DOHH2 (cell line): ENCODE results near the gene TEX261.
"Not testable (repeated sequence)": the region's sequence is repeated elsewhere in the genome, so short reads cannot be mapped to it uniquely, and the experiment has no call there.

Experiments
- EZH2phosphoT487 ChIP-seq: fragments of 200-600 bp; sonication (generic); IDR thresholded peaks from 2 replicates; pipeline ENCODE4 v1.6.1; 2017; ENCODE audit warnings: borderline replicate concordance, mild to moderate bottlenecking, antibody characterized with exemption, low read length, moderate library complexity, mixed read lengths
- TF ChIP-seq, protein P1 (sequence below): fragments of 200-600 bp; sonication (generic); IDR thresholded peaks from one replicate; pipeline ENCODE4 v1.5.1; 2014; ENCODE audit warnings: antibody characterized with exemption, mild to moderate bottlenecking, low read depth, low read length; ENCODE audit not compliant: poor library complexity, severe bottlenecking

- TF ChIP-seq, protein P1, sequence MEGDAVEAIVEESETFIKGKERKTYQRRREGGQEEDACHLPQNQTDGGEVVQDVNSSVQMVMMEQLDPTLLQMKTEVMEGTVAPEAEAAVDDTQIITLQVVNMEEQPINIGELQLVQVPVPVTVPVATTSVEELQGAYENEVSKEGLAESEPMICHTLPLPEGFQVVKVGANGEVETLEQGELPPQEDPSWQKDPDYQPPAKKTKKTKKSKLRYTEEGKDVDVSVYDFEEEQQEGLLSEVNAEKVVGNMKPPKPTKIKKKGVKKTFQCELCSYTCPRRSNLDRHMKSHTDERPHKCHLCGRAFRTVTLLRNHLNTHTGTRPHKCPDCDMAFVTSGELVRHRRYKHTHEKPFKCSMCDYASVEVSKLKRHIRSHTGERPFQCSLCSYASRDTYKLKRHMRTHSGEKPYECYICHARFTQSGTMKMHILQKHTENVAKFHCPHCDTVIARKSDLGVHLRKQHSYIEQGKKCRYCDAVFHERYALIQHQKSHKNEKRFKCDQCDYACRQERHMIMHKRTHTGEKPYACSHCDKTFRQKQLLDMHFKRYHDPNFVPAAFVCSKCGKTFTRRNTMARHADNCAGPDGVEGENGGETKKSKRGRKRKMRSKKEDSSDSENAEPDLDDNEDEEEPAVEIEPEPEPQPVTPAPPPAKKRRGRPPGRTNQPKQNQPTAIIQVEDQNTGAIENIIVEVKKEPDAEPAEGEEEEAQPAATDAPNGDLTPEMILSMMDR = not testable (repeated sequence)
- not testable (repeated sequence) for TF ChIP-seq EZH2phosphoT487
These were observed 4.2 kb upstream of the TEX261 start for GRCh38 chr2:70998885-70999284.
